Effector memory CD4-positive, alpha-beta T cell (primary cell): ENCODE results near the gene MRPL42.
"Not testable (repeated sequence)": the region's sequence is repeated elsewhere in the genome, so short reads cannot be mapped to it uniquely, and the experiment has no call there.

Experiments used
- DNase-seq, 3 donors: peaks; one replicate each; pipeline ENCODE4 v3.0.0-alpha.2; 2020
- H3K27ac ChIP-seq: 2 replicates; pipeline ENCODE4 v1.7.0; 2013; ENCODE audit warnings: mild to moderate bottlenecking, low read length, moderate library complexity; ENCODE audit not compliant: insufficient read depth, poor library complexity, severe bottlenecking
- H3K27me3 ChIP-seq: replicated peaks from 2 replicates; pipeline ENCODE4 v1.7.0; 2013; ENCODE audit warnings: mild to moderate bottlenecking, low read length; ENCODE audit not compliant: insufficient read depth, control insufficient read depth, poor library complexity, severe bottlenecking
- H3K36me3 ChIP-seq: 2 replicates; pipeline ENCODE4 v1.7.0; 2013; ENCODE audit warnings: mild to moderate bottlenecking, low read length, moderate library complexity; ENCODE audit not compliant: control insufficient read depth, insufficient read depth
- H3K4me1 ChIP-seq: 2 replicates; pipeline ENCODE4 v1.7.0; 2013; ENCODE audit warnings: low read length, mild to moderate bottlenecking; ENCODE audit not compliant: control insufficient read depth, insufficient read depth, poor library complexity, severe bottlenecking
- H3K4me3 ChIP-seq: 2 replicates; pipeline ENCODE4 v1.7.0; 2013; ENCODE audit warnings: low read length, low read depth, mild to moderate bottlenecking; ENCODE audit not compliant: insufficient read depth, poor library complexity, severe bottlenecking
- H3K9me3 ChIP-seq: 2 replicates; pipeline ENCODE4 v1.7.0; 2013; ENCODE audit warnings: mild to moderate bottlenecking, low read length, moderate library complexity; ENCODE audit not compliant: control insufficient read depth

The MRPL42 gene

DNA sequence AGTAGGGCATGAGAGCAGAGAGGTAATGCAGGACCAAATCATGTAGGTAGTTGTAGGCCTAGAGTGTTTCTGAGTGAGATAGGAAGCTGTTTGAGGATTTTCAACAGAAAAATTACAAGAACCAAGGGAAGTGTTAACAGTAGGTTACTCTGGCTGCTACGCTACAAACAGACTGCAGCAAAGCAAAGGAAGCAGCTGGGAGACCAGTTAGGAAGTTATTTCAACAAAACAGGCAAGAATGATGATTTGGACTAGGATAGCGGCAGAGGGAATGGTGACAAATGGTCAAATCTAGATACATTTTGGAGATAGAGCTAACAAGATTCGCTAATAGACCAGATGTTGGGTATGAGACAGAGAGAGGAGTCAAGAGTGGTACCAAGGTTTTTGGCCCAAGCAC lies 26.8 kb downstream of the MRPL42 start:
- H3K27me3 ChIP-seq: no peaks in the 10 kb centered on the region
- no peak for DNase-seq
- H3K36me3 ChIP-seq: peaks cover 14% of the 10 kb centered on the region
- no peaks in the 10 kb centered on the region for H3K9me3 ChIP-seq
- H3K4me1 ChIP-seq: no peaks in the 10 kb centered on the region
- H3K4me3 ChIP-seq: no peak overlapping the region
- H3K27ac ChIP-seq: no peak overlapping the region

DNA sequence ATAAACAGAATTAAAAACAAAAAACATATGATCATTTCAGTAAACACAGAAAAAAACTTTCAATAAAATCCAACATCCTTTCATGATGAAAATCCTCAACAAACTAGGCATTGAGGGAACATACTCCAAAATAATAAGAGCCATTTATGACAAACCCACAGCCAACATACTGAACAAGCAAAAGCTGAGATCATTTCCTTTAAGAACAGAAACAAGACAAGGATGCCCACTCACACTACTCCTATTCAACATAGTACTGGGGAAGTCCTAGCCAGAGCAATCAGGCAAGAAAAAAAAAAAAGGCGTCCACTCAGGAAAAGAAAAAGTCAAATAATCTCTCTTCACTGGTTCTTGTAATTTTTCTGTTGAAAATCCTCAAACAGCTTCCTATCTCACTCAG lies 30.1 kb downstream of the MRPL42 start:
- Histone ChIP-seq H3K4me1 (no peaks in the 10 kb centered on the region), H3K27ac (no peak overlapping the region), H3K36me3 (no peaks in the 10 kb centered on the region), H3K4me3 (no peak overlapping the region), H3K27me3 (no peaks in the 10 kb centered on the region), H3K9me3 (no peaks in the 10 kb centered on the region)
- no peak for DNase-seq

DNA sequence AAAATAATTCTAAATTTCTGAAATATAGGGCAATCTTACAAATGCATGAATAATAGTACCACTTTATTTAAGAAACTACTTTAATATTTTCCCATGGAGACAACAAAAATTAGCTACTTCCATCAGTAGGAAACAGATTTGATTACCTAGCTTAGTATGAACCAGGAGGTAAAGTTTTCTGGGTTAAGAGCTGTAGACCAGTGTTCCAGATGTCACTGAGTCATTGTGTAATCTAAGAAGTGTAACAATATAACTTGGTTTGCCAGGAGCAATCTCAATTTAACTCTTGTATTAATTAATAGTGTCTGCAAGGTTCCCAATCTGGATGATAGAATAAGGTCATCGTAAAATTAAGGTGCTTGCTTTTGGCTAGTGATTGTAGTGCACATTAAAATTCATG lies 31.5 kb downstream of the MRPL42 start:
- H3K27ac ChIP-seq, H3K9me3 ChIP-seq, H3K4me3 ChIP-seq: not testable (repeated sequence)

DNA sequence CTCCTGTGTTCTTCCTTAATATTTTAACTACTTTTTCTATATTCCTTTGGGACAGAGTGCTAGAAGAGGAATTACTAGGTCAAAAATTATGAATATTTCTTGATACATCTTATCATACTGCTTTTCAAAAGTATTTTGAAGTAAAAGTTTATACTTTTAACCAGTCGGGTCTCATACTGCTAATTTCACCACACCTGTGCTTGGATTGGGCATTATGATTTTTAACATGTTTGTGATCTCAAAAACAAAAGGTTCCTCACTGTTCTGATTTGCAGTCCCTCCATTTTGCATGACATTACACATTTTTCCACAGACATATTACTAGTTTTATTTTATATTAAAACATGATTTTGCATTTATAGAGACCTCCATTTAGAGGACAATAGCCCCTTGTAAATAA lies 32.9 kb downstream of the MRPL42 start:
- Histone ChIP-seq H3K27ac (no peak overlapping the region), H3K4me1 (no peaks in the 10 kb centered on the region), H3K4me3 (no peak overlapping the region), H3K9me3 (no peaks in the 10 kb centered on the region), H3K36me3 (peaks cover 8% of the 10 kb centered on the region), H3K27me3 (no peaks in the 10 kb centered on the region)
- DNase-seq: no peak

More for the DNA sequence above, 31.5 kb downstream of the MRPL42 start:
- H3K4me1 ChIP-seq, H3K27me3 ChIP-seq, H3K36me3 ChIP-seq, DNase-seq: not testable (repeated sequence)

DNA sequence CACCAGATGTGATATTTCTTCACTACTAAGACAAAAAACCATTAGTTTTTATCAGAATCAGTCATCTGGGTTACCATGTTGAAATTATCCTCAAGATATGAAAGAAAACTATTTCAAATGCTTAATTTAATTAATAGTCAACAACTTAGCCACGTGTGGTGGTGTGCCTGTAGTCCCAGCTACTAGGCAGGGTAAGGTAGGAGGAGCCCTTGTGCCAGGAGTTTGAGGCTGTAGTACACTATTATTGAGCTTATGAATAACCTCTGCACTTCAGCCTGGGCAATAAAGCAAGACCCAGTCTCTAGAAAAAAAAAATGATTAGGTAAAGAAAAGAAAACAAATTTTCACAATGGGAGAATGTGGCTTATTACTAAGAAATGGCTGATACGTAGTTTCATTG lies 33.4 kb downstream of the MRPL42 start:
- H3K27ac ChIP-seq: no peak overlapping the region
- H3K36me3 ChIP-seq: peaks cover 8% of the 10 kb centered on the region
- no peak overlapping the region for H3K4me3 ChIP-seq
- DNase-seq: no peak
- no peaks in the 10 kb centered on the region for H3K4me1 ChIP-seq
- H3K9me3 ChIP-seq: no peaks in the 10 kb centered on the region
- no peaks in the 10 kb centered on the region for H3K27me3 ChIP-seq

DNA sequence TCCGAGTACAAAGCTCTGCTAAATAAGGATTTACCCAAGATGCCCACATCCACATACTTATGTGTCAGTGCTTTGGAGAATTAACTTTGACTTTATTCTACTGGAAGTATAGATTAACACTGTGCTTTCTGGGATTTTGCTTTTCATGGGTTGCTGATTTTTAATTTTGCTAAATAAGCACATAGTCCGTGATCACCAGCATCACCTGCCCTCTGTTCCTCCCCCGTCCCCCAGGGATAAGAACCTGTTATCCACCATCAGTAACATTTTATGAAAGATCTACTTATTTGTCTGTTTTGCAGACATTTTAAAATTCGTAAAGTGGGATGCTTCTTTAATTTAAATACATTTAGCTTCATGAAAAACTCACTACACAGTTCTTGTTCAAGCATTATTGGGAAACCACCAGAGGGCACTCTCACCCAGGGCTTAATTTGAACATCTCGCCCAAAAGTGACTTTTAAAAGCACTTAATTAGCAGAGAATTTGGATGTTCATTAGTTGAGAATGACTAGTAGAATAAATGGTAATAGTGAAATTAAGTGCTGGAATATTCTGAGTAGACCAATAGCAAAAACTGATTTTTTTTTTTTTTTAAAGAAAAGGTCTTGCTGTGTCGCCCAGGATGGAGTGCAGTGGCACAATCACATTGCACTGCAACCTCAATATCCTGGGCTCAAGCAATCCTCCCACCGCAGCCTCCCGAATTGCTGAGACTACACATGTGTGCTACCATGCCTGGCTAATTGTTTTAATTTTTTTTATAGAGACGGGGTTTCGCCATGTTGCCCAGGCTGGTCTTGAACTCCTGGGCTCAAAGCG lies 35.7 kb downstream of the MRPL42 start:
- H3K9me3 ChIP-seq: no peaks in the 10 kb centered on the region
- no peak overlapping the region for H3K4me3 ChIP-seq
- H3K27ac ChIP-seq: no peak overlapping the region
- peak; percentile 16 to 55 (median 23) for DNase-seq
- no peaks in the 10 kb centered on the region for H3K4me1 ChIP-seq
- H3K36me3 ChIP-seq: peaks cover 8% of the 10 kb centered on the region
- H3K27me3 ChIP-seq: no peaks in the 10 kb centered on the region

DNA sequence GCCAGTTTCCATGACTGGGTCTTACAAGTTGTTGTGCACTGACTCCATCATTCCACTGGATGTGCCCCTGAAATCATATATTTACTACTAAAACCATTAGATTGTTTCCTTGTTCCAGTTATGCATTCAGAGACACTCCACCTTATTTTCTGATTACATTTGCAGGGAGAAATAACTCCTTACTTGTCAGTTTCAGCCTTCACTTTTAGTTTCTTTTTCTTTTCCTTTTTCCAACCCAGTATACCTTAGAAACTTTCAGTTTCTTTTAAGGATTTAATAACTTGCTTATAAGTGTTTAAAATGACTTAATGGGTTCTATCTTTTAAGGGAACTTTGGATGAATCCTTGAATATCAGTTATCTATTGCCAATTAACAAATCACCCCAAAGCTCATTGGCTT lies 39.9 kb downstream of the MRPL42 start:
- Histone ChIP-seq H3K27me3 (no peaks in the 10 kb centered on the region), H3K36me3 (peaks cover 8% of the 10 kb centered on the region), H3K4me1 (no peaks in the 10 kb centered on the region), H3K27ac (no peak overlapping the region), H3K9me3 (no peaks in the 10 kb centered on the region), H3K4me3 (no peak overlapping the region)
- no peak for DNase-seq

DNA sequence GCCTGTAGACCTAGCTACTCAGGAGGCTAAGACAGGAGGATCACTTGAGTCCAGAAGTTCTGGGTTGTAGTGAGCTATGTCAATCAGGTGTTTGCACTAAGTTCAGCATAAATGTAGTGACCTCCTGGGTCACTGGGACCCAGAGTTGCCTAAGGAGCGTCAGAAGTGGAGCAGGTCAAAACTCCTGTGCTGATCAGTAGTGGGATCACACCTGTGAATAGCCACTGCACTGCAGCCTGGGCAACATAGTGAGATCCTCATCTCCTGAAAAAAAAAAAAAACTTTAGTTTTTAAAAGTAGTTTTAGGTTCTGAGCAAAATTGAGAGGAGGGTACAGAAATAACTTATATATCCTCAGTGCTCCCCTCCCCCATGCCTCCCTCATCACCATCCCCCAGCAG lies 42.2 kb downstream of the MRPL42 start:
- Histone ChIP-seq H3K27me3 (no peaks in the 10 kb centered on the region), H3K4me3 (no peak overlapping the region), H3K36me3 (peaks cover 7% of the 10 kb centered on the region), H3K4me1 (no peaks in the 10 kb centered on the region), H3K9me3 (no peaks in the 10 kb centered on the region), H3K27ac (no peak overlapping the region)
- DNase-seq: no peak

DNA sequence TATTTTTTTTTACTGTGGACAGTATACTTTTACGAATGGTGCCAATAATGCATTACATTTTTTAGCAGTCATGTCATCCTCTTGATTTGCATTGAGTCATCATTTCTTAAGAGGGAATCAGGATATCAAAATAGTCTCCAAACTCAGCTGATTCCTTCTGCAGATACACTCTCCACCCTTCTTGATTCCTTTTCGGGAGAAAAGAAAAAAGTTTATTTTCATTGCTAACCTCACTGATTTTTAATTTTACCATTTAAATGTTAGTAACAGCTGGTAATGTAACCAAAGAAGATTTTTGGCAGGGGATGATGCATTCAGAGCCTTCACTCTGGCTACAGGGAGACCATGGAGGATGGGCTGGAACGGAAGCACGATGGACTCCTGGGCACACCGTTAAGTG lies 47.5 kb downstream of the MRPL42 start:
- Histone ChIP-seq H3K27ac (no peak overlapping the region), H3K4me1 (no peaks in the 10 kb centered on the region), H3K9me3 (no peaks in the 10 kb centered on the region), H3K27me3 (no peaks in the 10 kb centered on the region), H3K36me3 (no peaks in the 10 kb centered on the region), H3K4me3 (no peak overlapping the region)
- no peak for DNase-seq

DNA sequence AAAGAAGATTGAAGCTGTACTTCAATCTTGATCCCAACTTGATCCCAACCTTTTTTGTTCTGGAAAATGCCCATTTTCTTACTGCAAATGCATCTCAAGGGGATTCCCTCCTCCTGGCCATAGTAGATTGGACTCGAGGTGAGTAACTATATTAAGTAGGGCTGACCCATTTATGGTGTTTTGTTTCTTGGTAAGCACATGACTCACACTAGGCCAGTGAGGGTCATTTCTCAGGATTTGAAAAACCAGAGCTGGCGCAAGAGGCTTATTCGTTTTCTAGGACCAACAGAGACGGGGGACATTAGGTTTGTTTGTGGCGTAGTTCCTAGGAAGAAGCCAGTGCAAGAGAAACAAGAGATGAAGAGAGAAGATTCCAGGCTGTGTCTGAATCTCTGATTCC lies 51.4 kb downstream of the MRPL42 start:
- no peaks in the 10 kb centered on the region for H3K4me1 ChIP-seq
- H3K27ac ChIP-seq: no peak overlapping the region

More for the DNA sequence above, 51.4 kb downstream of the MRPL42 start:
- Histone ChIP-seq H3K27me3 (no peaks in the 10 kb centered on the region), H3K4me3 (no peak overlapping the region), H3K36me3 (no peaks in the 10 kb centered on the region), H3K9me3 (no peaks in the 10 kb centered on the region)
- DNase-seq: no peak
